AG09319 (cell line): ENCODE measurements around the gene SAP30BP.

Source experiments
- DNase-seq: peaks from one replicate; pipeline ENCODE4 v3.0.0-alpha.2; 2010; ENCODE audit warnings: low read depth; ENCODE audit errors: extremely low read depth
- TF ChIP-seq, protein P1 (sequence below): IDR thresholded peaks from 2 replicates; pipeline ENCODE4 v1.5.1; 2011; ENCODE audit warnings: low read depth, mild to moderate bottlenecking, inconsistent platforms, low read length, moderate library complexity

The SAP30BP gene

DNA sequence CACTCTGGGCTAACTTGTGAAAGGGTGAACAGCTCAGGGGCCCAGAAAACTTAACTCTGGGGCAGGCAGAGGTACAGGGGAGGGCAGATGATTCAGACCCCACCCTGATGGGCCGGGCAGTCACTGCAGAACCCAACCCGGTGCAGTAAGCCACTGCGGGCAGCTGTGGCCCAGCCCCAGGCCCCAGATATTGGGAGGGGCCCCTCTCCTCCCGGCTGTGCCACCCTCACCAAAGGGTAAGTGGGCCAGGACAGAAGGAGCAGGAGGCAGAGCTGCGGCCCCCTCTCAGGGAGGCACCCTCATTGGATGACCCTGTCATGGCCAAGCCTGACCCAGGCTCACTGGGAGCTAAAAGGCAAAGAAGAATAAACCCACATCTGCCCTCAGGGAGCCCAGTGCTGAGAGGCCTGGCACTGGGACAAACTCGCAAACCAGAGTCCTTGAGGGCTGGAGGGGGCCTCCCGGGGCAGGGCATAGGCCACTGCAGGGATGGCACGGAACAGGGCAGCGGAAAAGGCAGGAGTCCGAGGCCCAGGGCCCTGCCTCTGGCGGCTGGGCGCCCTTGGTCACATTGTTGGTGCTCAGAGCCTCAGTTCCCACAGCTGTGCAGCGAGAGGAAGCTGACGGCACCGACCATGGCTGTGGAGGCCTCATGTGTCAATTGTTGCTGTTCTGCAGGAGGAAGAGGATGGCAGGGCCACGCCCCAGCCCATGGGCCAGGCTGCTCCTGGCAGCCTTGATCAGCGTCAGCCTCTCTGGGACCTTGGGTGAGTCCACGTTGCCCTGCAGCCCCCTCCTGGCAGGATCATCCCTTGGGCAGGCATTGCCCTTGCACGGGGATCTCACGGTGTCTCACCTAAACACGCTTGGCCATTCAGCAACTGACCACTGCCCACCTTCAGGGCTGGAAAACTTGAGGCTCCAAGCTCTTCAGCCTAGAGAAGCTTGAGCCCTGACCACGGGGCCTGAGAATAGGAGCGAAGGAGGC lies 57.2 kb downstream of the SAP30BP start:
- TF ChIP-seq, protein P1, sequence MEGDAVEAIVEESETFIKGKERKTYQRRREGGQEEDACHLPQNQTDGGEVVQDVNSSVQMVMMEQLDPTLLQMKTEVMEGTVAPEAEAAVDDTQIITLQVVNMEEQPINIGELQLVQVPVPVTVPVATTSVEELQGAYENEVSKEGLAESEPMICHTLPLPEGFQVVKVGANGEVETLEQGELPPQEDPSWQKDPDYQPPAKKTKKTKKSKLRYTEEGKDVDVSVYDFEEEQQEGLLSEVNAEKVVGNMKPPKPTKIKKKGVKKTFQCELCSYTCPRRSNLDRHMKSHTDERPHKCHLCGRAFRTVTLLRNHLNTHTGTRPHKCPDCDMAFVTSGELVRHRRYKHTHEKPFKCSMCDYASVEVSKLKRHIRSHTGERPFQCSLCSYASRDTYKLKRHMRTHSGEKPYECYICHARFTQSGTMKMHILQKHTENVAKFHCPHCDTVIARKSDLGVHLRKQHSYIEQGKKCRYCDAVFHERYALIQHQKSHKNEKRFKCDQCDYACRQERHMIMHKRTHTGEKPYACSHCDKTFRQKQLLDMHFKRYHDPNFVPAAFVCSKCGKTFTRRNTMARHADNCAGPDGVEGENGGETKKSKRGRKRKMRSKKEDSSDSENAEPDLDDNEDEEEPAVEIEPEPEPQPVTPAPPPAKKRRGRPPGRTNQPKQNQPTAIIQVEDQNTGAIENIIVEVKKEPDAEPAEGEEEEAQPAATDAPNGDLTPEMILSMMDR, result no peak
- no peak for DNase-seq

DNA sequence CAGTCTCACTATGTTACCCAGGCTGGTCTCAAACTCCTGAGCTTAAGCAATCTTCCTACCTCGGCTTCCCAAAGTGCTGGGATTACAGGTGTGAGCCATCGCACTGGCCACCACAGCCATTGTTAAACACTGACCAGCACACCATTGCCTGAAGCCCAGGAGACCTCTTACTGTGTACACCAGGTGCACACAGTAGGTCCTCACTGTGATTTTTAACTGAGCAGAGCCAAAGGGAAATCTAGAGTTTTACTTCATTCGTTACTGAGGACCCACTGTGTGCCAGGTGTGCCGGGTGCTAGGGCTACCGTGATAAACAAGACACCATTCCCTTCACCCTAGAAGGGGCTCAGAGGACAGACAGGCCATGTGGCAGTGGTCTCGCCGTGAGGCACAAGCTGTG lies 58.4 kb downstream of the SAP30BP start:
- TF ChIP-seq, protein P1, result no peak

DNA sequence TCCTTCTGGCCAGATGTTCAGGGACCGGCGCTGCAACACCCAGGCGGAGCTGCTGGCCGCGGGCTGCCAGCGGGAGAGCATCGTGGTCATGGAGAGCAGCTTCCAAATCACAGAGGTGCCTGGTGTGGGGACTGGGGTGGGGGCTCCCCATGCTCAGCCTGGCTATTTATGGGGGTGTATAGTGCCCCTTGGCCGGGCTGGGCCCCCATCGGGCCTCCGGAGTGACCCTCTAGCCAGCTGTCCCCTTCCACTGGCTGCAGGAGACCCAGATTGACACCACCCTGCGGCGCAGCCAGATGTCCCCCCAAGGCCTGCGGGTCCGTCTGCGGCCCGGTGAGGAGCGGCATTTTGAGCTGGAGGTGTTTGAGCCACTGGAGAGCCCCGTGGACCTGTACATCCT lies 60.3 kb downstream of the SAP30BP start:
- DNase-seq, result no peak
- TF ChIP-seq, protein P1, result no peak

More for the DNA sequence above, 58.4 kb downstream of the SAP30BP start:
- DNase-seq, result no peak

DNA sequence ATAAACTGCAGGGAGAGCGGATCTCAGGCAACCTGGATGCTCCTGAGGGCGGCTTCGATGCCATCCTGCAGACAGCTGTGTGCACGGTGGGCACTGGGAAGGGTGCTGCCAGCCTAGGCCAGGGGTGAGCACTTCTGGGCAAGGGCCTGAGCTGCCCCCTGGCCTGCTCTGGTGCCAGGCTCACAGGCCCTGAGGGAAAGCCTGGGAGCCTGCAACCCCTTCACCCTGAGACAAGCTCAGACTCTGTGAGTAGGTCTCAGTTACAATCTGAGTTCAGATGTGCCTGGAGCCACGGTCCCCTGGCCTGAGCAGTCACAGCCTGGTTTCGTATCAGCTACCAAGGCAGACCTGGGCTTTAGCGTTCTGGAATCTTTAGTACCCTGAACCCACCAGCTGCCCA lies 62.2 kb downstream of the SAP30BP start:
- TF ChIP-seq, protein P1, result no peak
- DNase-seq, result no peak

DNA sequence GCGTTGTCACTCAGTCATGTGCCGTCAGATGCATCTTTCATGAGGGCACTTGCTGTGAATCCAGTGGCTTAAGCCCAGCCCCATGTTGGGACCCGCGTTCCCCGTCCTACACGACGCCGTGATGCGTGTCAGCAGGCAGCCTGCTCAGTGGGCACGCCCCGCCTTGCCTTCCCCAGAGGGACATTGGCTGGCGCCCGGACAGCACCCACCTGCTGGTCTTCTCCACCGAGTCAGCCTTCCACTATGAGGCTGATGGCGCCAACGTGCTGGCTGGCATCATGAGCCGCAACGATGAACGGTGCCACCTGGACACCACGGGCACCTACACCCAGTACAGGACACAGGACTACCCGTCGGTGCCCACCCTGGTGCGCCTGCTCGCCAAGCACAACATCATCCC lies 62.9 kb downstream of the SAP30BP start:
- no peak for DNase-seq

DNA sequence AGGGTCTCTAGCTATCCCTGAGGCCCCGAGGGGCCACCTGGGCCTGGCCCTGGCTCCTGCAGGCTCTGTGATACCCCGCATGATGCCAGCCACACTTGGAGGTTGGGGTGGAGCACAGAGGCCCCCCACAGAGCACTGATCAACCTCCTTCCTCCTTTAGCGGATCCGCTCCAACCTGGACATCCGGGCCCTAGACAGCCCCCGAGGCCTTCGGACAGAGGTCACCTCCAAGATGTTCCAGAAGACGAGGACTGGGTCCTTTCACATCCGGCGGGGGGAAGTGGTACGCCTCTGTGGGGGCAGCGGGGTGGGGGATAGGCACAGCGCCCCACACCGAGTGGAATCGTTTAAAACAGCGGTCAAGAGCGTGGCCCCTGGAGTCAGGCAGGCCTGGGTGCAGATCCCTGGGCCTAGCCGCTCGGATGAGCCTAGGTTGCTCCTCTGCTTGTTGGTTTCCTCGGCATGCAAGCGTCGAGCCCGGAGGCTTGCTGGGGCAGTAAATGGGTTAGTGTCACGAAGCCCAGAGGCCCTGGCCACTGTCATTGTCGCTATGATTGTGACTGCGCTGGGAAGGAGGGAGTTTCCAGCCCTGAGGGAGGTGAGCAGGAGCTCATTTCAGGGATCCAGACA lies 64.1 kb downstream of the SAP30BP start:
- no peak for DNase-seq
- TF ChIP-seq, protein P1, result no peak

More for the DNA sequence above, 62.9 kb downstream of the SAP30BP start:
- TF ChIP-seq, protein P1, result no peak
